Anterior cingulate cortex (tissue), 58 donors: ENCODE results near the gene PET100.

Source experiments
- DNase-seq, 58 donors: peaks; one replicate each; lab custom pipeline; 2025; lab: John Stamatoyannopoulos, UW

Gene PET100

DNA sequence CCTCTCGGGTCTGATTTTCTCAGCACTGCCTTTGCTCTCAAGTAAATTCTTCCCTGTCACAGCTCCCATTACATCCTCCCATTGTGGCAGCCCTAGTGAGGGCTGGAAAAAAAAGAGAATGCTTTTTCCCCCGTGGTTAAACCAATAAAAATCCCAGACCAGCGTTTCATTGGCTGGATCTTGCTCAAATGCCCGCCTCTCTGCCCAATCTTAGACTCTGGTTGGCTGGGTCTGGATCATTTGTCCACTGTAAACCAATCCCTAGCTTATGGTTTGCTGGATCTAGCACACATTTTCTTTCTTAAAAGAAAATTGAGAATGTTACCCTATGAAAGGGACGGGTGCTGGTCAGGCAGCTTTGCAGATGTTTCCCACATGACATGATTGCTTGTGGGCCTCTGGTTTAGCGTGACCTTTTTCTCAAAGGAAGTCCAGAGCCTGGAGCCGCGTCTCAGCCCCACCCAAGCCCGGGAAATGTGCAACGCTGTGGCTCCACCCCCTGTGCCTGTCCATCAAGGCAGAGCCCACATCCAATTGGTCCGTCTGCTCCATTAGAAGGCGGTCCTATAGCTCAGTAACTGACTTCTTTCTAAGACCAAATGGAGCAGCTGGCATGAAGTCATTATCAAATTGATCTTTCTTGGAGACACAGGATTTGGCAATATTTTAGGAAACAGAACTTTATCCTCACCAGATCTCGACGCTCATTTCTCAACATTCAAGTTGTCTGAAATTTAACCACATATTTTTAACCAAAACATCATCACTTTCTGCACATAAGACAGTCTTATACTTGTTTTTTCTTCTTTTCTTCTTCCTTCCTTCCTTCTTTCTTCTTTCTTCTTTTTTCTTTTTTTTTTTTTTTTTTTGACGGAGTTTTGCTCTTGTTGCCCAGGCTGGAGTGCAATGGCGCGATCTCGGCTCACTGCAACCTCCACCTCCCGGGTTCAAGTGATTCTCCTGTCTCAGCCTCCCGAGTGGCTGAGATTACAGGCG is 44.7 kb downstream of the PET100 start:
- peak in 43 of 58 donors; percentile 3 to 76 (median 32) for DNase-seq

DNA sequence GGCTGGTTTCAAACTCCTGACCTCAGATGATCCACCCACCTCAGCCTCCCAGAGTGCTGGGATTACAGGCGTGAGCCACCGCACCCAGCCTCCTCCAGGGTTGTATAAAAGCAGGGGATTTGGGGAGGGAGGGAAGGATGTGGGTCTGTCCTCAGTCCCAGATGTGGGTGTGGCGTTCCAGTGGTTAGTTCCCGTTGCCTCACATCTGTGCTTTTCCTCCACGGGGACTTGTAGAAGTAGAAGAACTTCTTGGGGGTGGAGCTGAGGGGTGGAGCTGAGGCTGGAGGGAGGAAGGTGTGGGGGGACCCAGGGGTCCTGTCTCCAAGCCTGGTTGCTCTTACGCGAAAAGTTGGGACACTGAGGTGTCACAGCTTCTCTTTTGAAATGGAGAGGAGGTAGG is 46.8 kb downstream of the PET100 start:
- DNase-seq = no peak

DNA sequence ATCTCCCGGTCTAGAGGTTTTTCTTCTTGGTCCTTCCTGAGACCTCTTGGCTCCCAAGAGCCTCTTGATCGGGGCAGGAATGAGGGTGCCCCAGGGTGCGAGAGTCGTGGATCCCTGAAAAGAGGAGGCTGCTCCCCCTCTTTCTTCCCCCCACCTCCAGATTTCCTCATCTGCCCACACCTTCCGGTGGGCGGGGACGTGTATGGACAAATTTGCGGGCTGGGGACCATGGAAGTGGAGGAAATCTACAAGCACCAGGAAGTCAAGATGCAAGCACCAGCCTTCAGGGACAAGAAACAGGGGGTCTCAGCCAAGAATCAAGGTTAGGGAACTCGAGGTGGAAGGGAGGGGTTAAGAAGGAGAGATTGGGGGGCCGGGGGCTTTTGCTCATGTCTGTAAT is 47.3 kb downstream of the PET100 start, which contains the start of gene MCEMP1:
Gene MCEMP1, plus strand, starts transcription at position 237 of the 400 bp plus-strand sequence. Its CDS starts 31 bp downstream, at position 268.
- DNase-seq = no peak

DNA sequence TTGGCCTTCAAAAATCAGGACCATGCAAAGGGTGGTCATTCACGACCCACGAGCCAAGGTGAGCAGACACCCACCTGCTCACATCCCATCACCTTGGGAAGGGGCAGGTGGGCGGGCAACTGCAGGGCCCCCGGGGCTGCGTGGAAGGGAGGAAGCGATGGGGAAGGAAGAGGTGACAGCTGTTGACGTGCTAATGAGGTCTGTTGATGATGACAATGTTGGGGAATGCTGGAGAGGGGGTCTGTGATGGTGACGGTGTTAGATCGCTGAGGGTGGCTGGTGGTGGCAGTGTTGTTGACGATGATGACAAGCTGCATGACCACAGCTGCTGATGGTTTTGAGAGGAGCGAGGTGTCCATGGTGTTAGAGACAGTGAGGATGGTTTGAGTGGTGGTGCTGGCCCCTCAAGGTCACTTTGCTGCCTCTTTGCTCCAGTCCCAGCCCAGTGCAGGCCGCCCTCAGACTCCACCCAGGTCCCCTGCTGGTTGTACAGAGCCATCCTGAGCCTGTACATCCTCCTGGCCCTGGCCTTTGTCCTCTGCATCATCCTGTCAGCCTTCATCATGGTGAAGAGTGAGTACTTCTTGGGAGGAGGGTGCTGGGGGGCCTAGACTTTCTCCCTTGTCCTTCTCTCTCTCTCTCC is 48.2 kb downstream of the PET100 start:
- DNase-seq = no peak

DNA sequence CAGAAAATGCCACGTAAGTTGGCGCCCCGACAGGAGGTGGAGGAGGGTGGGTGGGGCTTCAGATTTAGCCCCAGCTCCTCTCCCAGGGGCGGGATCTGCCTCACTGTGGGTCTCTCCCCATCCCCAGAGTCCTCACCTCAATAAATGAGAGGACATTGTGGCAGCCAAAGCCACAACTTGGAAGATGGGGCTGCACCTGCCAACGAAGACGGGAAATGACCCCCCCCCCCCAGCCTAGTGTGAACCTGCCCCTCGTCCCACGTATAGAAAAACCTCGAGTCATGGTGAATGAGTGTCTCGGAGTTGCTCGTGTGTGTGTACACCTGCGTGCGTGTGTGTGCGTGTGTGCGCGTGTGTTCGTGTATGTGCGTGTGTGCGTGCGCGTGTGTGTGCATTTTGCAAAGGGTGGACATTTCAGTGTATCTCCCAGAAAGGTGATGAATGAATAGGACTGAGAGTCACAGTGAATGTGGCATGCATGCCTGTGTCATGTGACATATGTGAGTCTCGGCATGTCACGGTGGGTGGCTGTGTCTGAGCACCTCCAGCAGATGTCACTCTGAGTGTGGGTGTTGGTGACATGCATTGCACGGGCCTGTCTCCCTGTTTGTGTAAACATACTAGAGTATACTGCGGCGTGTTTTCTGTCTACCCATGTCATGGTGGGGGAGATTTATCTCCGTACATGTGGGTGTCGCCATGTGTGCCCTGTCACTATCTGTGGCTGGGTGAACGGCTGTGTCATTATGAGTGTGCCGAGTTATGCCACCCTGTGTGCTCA is 49.6 kb downstream of the PET100 start:
- peak in 11 of 58 donors; percentile 2 to 19 (median 5) for DNase-seq

DNA sequence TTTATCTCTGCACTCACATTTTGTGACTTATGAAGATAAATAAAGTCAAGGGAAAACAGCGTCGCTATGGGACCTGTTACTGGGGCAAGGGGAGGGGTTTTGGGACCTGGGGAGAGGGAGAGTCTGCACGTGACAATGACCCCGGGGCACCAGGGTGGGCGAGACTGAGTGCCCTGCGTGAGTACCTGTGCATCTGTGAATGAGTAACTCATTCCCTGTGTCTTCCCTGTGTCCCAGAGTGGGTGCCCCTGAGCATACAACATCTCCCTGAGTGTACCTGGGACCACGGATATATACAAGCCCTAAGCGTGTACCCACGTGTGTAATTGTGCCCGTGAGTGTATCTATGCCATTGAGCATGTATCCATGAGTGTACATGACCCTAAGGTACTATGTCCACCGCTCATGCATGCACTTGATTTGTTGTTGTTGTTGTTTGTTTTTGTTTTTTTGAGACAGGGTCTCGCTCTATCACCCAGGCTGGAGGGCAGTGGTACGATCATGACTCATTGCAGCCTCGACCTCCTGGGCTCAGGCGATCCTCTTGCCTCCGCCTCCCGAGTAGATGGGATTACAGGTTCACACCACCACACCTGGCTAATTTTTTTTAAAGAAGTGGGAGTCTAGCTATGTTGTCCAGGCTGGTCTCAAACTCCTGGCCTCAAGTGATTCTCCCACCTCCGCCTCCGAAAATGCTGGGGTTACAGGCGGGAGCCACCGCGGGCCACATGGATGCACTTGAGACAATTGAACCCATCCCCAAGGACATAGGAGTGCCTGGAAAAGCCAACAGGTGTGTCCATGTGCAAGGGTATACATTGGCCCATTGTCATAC is 50.4 kb downstream of the PET100 start:
- peak in 1 of 58 donors; percentile 39 for DNase-seq

DNA sequence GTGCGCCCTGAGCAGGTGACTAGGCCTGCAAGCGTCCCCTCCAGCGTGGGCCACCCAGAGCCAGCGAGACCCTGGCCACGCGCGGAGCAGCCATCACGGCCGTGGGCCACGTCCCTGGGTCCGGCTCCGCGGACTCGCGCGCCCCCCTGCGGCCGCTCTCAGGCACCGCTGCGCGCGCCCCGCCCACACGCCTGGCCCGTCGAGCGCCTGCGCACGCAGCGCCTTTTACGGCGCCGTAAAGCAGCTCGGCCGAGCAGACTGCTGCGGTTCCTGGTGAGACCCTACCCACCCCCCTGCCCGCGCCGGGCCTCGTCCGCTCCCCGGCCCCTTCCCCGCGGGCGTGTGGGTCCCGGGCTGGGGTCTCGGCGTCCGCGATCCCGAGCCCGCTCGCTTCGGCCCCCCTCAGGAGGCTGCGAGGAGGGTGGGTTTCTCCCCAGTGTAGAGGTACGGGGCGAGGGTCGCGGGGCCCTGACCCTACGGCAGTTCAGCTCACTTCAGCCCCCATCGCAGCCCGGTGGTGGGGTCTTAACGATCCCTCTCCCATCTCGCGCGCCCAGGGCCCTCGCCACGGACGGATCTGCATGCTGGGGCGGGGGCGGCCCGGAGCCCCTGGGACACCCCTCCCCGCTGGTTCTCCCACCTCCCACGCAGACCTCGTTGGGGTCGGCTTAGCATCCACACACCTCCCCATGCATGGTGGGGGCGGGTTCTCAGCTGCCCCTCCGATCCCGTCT is 51.2 kb downstream of the PET100 start, which contains the start of gene TRAPPC5:
Gene TRAPPC5, plus strand, starts transcription at position 228 of the 734 bp plus-strand sequence. CDS start 1,421 bp downstream, outside the sequence.
- DNase-seq = peak in 57 of 58 donors; percentile 25 to 91 (median 77)
